Activated CD8-positive, alpha-beta T cell treated with anti-CD3 and anti-CD28 coated beads for 36 hours (primary cell): ENCODE results near the gene SP9. TPM values are rescaled to one million over a fixed set of nuclear protein-coding genes. Genes with fewer than 3 reads are reported as not detected.

Experiments used
- ATAC-seq: fragments of 200-7000 bp; cut with Tn5 transposase; one replicate; pipeline ENCODE4 v1.10.0; 2021; ENCODE audit warnings: mild to moderate bottlenecking, moderate library complexity
- CTCF ChIA-PET: fragments of 350-600 bp; sonication (Branson Sonifier 250); formaldehyde crosslinking; loops from one replicate; lab custom pipeline; 2021; ENCODE audit warnings: antibody characterized with exemption; lab: Charles Lee
- POLR2A ChIA-PET: fragments of 350-600 bp; sonication (Branson Sonifier 250); formaldehyde crosslinking; loops from one replicate; lab custom pipeline; 2021; ENCODE audit warnings: antibody characterized with exemption; lab: Charles Lee
- DNase-seq: peaks from one replicate; pipeline ENCODE4 v3.0.0-alpha.2; 2020
- H3K27ac Mint-ChIP-seq: one replicate; pipeline ENCODE4 v1.8.0; 2021; ENCODE audit warnings: mild to moderate bottlenecking, mixed read lengths
- H3K27me3 Mint-ChIP-seq: one replicate; pipeline ENCODE4 v1.8.0; 2021; ENCODE audit warnings: mixed read lengths
- H3K36me3 Mint-ChIP-seq: one replicate; pipeline ENCODE4 v1.8.0; 2021; ENCODE audit warnings: low read depth, mixed read lengths
- H3K4me1 Mint-ChIP-seq: one replicate; pipeline ENCODE4 v1.8.0; 2021; ENCODE audit warnings: low read depth, mixed read lengths
- H3K4me3 Mint-ChIP-seq: one replicate; pipeline ENCODE4 v1.8.0; 2021; ENCODE audit warnings: mild to moderate bottlenecking, moderate library complexity, mixed read lengths
- H3K9me3 Mint-ChIP-seq: one replicate; pipeline ENCODE4 v1.8.0; 2021; ENCODE audit warnings: mixed read lengths
- intact Hi-C: fragments of 100-400 bp; cut with micrococcal nuclease; formaldehyde crosslinking; loops from one replicate; pipeline ENCODE4 v1.10.0; 2022
- total RNA-seq, 2 experiments: library from RNA; stranded (reverse); gene quantifications; one replicate each; pipeline ENCODE4 v1.2.3, GENCODE V29; 2021
- TF ChIP-seq, protein P1 (sequence below): fragments of 200-600 bp; IDR thresholded peaks from one replicate; pipeline ENCODE4 v1.8.0; 2022; ENCODE audit warnings: antibody characterized with exemption, mild to moderate bottlenecking

SP9 gene
- total RNA-seq, 2 experiments from 2014 or later, result not detected

DNA sequence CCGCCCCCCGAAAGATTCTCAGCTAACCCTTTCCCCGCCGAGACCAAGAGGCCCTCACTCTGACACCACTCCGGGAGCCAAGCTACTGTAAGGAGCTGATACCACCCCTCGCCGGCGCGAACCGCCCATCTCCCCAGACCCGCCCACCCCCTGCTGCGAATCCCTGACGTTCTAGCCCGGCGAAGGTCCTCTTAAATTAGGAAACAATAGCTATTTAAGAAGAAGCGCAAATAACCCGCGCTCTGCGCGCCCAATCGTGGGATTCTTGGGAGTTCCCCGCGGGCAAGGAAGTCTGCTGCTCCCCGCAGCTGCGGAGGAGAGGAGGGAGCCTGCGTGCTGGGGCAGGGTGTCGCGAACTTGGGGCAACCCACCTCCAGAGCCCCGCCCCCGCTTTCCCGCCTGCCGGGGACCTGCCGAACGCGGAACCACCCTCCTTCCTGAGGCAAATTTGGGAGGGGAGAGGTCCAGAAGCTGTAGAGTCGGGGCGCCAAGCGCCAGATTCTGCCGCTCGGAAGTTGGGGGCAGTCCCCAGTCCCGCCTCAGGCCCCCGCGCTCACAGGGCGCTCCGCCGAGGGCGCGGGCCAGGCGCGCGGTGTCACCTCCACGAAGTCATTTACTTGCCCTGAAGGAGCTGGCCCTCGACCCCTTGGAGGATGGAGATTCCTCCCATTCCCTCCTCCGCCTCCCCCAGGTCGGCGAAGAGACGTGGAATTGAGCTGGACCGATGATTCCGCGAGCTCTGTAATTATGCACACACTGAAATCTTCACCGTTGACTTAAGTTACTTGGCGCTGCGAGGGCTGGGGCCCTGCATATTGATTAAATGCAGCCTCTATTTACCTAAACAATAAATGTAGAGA is 8.4 kb upstream of the SP9 start:
- peaks cover 73% of the 10 kb centered on the region for H3K27me3 Mint-ChIP-seq
- no peak overlapping the region for H3K27ac Mint-ChIP-seq
- DNase-seq (peak; percentile 39), ATAC-seq (peak; percentile 49)
- TF ChIP-seq, protein P1, sequence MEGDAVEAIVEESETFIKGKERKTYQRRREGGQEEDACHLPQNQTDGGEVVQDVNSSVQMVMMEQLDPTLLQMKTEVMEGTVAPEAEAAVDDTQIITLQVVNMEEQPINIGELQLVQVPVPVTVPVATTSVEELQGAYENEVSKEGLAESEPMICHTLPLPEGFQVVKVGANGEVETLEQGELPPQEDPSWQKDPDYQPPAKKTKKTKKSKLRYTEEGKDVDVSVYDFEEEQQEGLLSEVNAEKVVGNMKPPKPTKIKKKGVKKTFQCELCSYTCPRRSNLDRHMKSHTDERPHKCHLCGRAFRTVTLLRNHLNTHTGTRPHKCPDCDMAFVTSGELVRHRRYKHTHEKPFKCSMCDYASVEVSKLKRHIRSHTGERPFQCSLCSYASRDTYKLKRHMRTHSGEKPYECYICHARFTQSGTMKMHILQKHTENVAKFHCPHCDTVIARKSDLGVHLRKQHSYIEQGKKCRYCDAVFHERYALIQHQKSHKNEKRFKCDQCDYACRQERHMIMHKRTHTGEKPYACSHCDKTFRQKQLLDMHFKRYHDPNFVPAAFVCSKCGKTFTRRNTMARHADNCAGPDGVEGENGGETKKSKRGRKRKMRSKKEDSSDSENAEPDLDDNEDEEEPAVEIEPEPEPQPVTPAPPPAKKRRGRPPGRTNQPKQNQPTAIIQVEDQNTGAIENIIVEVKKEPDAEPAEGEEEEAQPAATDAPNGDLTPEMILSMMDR, result no peak
- H3K4me1 Mint-ChIP-seq, result peaks cover 20% of the 10 kb centered on the region
- H3K9me3 Mint-ChIP-seq, result no peaks in the 10 kb centered on the region
- peak overlapping the region; percentile 55 for H3K4me3 Mint-ChIP-seq
- CTCF ChIA-PET, result interaction anchor here (0.7 to 2.7 kb wide), 9 partner anchors 10 to 923 kb away, joined by 3 to 36 read pairs (median 3); no protein-coding TSS in a partner anchor
- no peaks in the 10 kb centered on the region for H3K36me3 Mint-ChIP-seq
- intact Hi-C loops, result no loop called here
- POLR2A ChIA-PET, result interaction anchor here (0.8 to 2.1 kb wide), 2 partner anchors 8 to 10 kb away, joined by 3 to 9 read pairs; partner anchors contain the start of gene SP9

DNA sequence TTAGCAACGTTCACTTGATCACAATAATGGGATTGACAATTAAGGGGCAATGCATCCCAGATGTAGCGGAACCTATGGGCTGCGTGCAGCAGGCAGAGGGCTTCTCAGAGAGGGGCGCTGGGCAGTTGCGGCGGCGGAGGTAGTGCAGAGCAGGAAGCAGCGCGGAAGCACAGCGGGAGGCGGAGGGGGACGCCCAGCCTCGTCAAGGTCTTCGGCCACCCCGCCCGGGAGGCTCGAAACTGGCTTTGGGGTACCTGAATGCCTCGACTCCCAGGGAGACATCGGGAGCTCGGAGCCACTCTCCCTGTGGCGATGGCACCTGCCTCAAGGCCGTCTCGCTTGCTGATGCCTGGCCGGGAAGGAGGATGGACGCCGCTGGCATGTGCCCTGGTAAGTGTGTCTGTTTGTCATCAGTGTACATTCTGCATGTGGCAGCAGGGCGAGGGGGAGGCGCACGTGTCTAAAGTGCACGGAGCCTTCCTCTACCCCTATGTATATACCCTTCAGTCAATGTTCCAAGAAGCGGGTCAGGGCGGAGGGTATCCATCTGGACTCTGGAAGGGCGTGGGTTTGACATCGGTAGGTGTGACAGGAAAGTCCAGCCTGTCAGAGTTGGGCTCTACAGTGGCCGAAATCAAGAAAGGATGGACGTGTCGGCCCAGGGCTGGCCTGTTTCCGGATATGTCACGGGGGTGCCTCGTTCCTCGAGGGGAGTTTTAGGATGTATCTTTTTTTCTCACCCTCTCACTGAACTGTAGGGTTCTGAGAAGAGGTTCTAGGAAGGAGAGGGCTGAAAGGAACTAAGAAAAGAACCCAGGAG is 7.5 kb upstream of the SP9 start:
- H3K36me3 Mint-ChIP-seq, result no peaks in the 10 kb centered on the region
- DNase-seq, result peak; percentile 40
- TF ChIP-seq, protein P1, result no peak
- CTCF ChIA-PET, result interaction anchor here (1.0 to 1.4 kb wide), 6 partner anchors 12 to 924 kb away, joined by 3 to 6 read pairs (median 4); no protein-coding TSS in a partner anchor
- peaks cover 22% of the 10 kb centered on the region for H3K4me1 Mint-ChIP-seq
- peaks cover 77% of the 10 kb centered on the region for H3K27me3 Mint-ChIP-seq
- no peaks in the 10 kb centered on the region for H3K9me3 Mint-ChIP-seq
- peak; percentile 51 for ATAC-seq
- POLR2A ChIA-PET, result interaction anchor here (0.8 to 2.1 kb wide), 2 partner anchors 7 to 10 kb away, joined by 3 to 9 read pairs; partner anchors contain the start of gene SP9
- intact Hi-C loops, result no loop called here
- no peak overlapping the region for H3K27ac Mint-ChIP-seq
- H3K4me3 Mint-ChIP-seq, result peak overlapping the region; percentile 55

DNA sequence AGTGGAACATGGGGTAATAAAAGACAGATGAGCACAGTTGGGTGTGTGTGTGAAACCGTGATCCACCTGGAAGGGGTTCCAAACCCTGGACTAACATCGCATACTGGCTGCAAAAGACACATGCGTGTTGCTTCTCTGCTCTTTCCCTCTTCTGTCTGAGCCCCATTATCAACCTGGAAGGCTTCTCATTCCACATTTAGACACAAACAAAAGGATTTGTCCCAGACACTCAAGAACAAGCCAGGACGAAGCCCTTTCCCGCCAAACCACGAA is 7.0 kb upstream of the SP9 start:
- ATAC-seq (no peak), DNase-seq (no peak)
- intact Hi-C loops, result no loop called here
- Mint-ChIP-seq H3K27ac (no peak overlapping the region), H3K27me3 (peaks cover 78% of the 10 kb centered on the region), H3K4me1 (peaks cover 28% of the 10 kb centered on the region), H3K4me3 (no peak overlapping the region), H3K9me3 (no peaks in the 10 kb centered on the region), H3K36me3 (no peaks in the 10 kb centered on the region)
- ChIA-PET POLR2A (no interaction called here), CTCF (interaction anchor here (1.4 kb wide), 1 partner anchor 16 kb away, joined by 4 read pairs; no protein-coding TSS in a partner anchor)
- TF ChIP-seq, protein P1, result no peak

DNA sequence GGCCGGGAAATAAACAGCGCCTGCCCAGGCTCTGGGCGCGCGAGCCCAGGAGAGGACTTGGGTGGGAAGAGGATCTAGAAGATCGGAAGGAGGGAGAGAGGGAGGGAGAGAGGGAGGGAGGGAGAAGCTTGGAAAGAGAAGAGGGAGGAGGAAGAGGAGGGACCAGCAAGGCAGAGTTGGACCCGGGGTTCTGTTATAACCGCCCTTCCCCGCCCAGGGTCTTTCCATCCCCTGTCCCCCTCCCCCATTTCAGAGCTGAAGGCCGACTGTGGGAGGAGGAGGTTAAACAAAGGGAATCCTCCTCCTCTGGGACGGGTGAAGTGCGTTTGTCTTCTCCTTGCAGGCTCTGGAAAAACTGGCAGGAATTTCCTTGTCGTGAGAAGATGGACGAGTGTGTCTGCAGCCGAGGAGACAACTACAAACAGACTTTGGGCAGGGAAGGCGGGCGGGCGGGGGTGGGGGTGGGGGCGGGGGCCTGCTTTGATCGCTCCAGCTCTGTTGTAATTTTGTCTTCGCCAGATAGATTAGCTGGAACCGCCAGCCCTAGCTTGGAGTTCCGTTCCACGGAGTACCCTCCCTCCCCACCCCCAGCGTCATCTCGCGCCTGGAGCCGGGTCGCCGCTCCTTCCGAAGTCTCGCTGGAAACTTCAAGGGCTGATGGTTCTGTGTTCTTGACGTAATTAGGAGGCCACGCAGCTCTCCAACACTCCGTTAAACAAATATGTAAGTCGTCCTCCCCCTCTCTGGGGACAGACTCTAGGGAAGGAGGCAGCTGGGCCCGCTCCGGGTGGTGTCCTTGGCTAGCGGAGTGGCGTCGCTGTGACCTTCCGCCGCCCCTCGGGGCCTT is 6.4 kb upstream of the SP9 start:
- DNase-seq (no peak), ATAC-seq (no peak)
- ChIA-PET POLR2A (no interaction called here), CTCF (interaction anchor here (1.4 to 4.7 kb wide), 3 partner anchors 10 to 16 kb away, joined by 4 to 35 read pairs (median 4); no protein-coding TSS in a partner anchor)
- Mint-ChIP-seq H3K4me3 (no peak overlapping the region), H3K27me3 (peaks cover 82% of the 10 kb centered on the region), H3K27ac (no peak overlapping the region), H3K9me3 (no peaks in the 10 kb centered on the region), H3K36me3 (no peaks in the 10 kb centered on the region), H3K4me1 (peaks cover 32% of the 10 kb centered on the region)
- intact Hi-C loops, result no loop called here
- TF ChIP-seq, protein P1, result no peak
